HG02981 (cell line): ENCODE results near the gene CYP26B1.

Experiments
- ATAC-seq: cut with Tn5 transposase; IDR thresholded peaks from one replicate; pipeline ENCODE4 v1.9.1; 2021; ENCODE audit warnings: mild to moderate bottlenecking, moderate library complexity; ENCODE audit not compliant: unreplicated experiment

The CYP26B1 gene

GRCh38 chr2:72130659-72131360, 16.9 kb downstream of the CYP26B1 start:
- no peak for ATAC-seq

GRCh38 chr2:72129681-72130340, 17.9 kb downstream of the CYP26B1 start:
- ATAC-seq = no peak

GRCh38 chr2:72128843-72129227, 18.8 kb downstream of the CYP26B1 start:
- ATAC-seq = no peak

GRCh38 chr2:72128059-72128842, 19.4 kb downstream of the CYP26B1 start:
- no peak for ATAC-seq

GRCh38 chr2:72127401-72128058, 20.1 kb downstream of the CYP26B1 start:
- no peak for ATAC-seq

- ATAC-seq = no peak
These were observed 21.2 kb downstream of the CYP26B1 start for GRCh38 chr2:72126186-72127100.

- no peak for ATAC-seq
These were observed 23.3 kb downstream of the CYP26B1 start for GRCh38 chr2:72124376-72124775.

- ATAC-seq = no peak
These were observed 26.5 kb downstream of the CYP26B1 start for GRCh38 chr2:72121153-72121552.

GRCh38 chr2:72118951-72119350, 28.7 kb downstream of the CYP26B1 start:
- no peak for ATAC-seq

GRCh38 chr2:72118386-72118785, 29.3 kb downstream of the CYP26B1 start:
- no peak for ATAC-seq

GRCh38 chr2:72117718-72118117, 29.9 kb downstream of the CYP26B1 start:
- ATAC-seq = no peak

- ATAC-seq = no peak
These were observed 30.6 kb downstream of the CYP26B1 start for GRCh38 chr2:72117029-72117428.

GRCh38 chr2:72116081-72116533, 31.6 kb downstream of the CYP26B1 start:
- no peak for ATAC-seq

- ATAC-seq = no peak
These were observed 32.3 kb downstream of the CYP26B1 start for GRCh38 chr2:72115110-72116080.

GRCh38 chr2:72114693-72115051, 33.0 kb downstream of the CYP26B1 start:
- ATAC-seq = no peak

- ATAC-seq = no peak
These were observed 33.6 kb downstream of the CYP26B1 start for GRCh38 chr2:72113847-72114692.

GRCh38 chr2:72112981-72113846, 34.4 kb downstream of the CYP26B1 start:
- ATAC-seq = no peak
